ENCODE measurements around the gene UGT8.
"Not testable (repeated sequence)": the region's sequence is repeated elsewhere in the genome, so short reads cannot be mapped to it uniquely, and the experiment has no call there.

UGT8 gene

GRCh38 chr4:114607056-114607455, 8.4 kb downstream of the UGT8 start:
- DNase-seq: no peak

- DNase-seq: no peak
Measured at GRCh38 chr4:114613560-114613959, 15.0 kb downstream of the UGT8 start.

DNA sequence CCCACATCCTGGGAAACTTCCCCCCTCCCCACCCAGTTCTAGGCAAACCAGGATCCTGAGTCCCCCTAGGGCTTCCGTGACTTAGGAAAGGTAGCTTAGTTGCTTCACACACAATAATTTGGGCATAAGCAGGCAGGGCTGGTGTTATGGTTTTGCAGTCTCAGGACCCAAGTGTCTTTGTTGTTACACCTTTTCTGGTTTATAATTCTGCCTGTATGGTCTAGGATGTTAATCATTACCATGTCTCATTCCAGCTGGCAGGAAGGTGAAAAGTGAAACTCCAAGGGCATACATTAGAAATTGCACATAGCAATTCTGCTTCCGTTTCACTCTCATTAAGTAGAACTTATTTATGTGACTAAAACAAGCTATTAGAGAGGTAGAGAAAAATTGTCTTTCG, 16.8 kb downstream of the UGT8 start:
- no peak for DNase-seq

- DNase-seq: not testable (repeated sequence)
Measured at GRCh38 chr4:114616036-114616435, 17.4 kb downstream of the UGT8 start.

GRCh38 chr4:114626196-114626595, 27.6 kb downstream of the UGT8 start:
- DNase-seq: no peak

DNA sequence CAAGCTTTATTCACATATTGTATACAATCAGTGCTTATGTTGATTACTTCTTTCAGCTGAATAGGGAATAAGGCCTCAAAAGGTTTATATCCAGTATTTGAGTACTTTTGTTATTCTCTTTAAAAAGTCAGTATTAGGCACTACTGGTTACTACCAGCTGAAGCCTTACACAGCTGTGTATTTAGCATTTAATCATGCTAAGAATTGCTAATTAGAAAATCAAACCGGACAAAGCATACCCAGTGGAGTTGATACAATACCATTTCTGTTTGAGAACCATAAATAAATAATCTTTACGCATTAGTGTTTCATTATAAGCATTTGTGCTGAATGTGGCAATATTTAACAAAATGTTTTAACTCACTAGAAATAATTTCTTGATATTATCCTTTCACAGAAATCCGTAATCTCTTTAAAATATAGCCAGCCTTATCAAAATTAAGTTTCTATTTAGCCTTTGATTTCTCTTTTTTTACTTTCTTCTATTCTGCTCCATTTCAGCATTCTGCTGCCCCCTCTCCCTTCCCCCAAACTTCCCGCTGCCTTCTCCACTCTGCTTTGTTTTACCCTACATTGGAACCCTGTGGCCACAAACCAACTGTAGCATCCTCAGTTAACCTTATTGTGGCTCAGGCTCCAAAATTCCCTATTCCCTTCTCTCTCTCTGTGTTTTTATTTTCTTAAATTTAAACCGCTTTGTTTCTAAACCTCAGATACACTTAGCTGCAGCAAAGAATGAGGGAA, 37.8 kb downstream of the UGT8 start:
- DNase-seq: no peak

- no peak for DNase-seq
Measured at GRCh38 chr4:114642173-114642780, 43.7 kb downstream of the UGT8 start.

- no peak for DNase-seq
Measured at GRCh38 chr4:114649908-114650307, 51.3 kb downstream of the UGT8 start.

GRCh38 chr4:114653675-114654074, 55.1 kb downstream of the UGT8 start:
- no peak for DNase-seq

GRCh38 chr4:114654592-114654991, 56.0 kb downstream of the UGT8 start:
- no peak for DNase-seq

GRCh38 chr4:114658179-114658578, 59.6 kb downstream of the UGT8 start:
- DNase-seq: no peak

GRCh38 chr4:114658776-114659175, 60.2 kb downstream of the UGT8 start:
- no peak for DNase-seq

DNA sequence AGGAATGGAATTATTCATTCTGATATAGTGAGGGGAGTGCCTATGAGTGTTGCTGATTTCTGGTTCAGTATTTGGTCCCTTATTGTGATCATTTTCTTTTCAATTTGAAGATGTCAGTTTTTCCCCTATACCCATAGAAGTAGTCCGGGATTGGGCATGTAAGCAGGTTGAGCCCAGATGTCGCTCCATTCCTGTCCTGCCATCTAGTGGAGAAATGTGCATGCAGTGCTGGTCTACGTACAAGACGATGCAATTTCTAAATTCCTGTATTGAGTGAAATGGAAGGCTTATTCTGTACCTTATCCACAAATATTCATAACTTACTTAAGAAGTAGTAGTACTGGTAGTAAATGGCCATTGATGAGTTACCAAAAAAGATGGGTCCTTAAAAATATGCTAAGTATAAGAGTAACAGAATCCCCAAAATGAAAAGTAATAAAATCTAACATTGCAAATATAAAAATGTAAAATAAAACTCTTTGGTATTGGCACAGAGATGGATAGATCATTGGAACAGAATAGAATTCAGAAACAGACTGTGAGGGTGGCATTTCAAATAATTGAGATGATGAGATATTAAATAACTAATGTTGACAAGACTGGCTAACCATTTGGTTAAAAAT, 60.9 kb downstream of the UGT8 start:
- DNase-seq: peak; percentile 35

GRCh38 chr4:114663083-114663482, 64.5 kb downstream of the UGT8 start:
- DNase-seq: no peak

DNA sequence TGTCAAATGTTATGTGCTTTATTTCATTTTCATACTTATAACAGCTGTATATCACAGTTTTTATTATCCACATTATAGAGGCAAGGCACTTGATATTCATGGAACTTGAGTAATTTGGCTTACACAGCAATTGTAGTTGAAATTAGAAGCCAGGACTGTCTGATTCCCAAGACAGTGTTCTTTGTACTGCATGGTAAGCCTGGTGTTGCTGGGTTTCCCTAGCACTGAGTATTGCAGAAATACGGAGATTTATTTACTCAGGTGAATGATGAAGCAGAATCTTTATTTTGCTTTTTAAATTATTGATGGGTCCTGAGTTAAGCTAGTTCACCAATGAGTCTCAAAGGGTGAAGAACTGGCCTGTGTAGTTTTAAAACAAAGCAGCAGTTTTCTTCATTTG, 70.0 kb downstream of the UGT8 start:
- DNase-seq: no peak

GRCh38 chr4:114670733-114671132, 72.1 kb downstream of the UGT8 start:
- not testable (repeated sequence) for DNase-seq

GRCh38 chr4:114673306-114673705, 74.7 kb downstream of the UGT8 start:
- DNase-seq: no peak

DNA sequence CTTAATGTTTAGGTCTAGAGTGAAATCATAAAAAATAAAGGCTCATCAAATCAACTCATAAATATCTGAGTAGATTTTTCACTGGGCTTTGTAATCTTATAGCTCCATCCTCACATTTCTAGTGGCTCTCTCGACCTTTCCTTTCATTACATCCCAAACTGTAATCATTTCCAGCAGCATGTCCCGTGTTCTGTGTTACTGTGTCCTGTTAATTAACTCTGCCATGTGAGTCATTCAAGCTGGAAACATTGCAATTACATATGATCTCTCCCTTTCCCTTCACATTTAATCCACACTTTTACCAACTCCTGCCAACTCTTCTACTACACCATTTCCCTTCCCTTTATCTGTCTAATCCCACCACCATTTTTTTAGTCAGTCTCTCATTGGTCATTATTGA, 75.5 kb downstream of the UGT8 start:
- no peak for DNase-seq

DNA sequence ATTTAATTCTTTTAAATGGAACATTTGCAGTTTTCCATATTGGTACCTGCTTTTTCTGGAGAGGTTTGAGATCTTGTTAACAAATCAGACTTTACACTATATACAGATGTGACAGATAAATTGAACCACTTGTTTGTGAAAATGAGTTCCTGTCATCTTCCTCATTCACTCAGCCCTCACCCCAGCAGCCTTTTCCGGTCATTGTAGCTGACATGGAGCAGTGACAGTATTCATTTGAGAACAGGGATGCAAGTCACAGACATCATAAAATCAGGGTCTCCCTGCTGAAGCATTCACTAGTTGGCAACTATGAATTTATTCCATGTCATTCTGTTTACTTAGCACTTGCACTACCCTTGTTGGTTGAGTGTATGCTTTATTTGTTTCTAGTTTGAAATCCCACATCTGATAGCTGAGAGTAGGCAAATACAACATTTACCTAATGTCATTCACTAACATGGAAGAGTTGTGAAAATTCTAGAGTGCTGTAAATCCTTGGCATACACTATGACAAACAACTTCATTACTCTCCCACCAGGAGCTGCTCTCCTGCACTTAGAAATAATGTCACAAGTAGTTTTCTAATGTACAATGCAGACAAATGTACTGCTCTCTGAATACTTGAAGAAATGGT, 78.9 kb downstream of the UGT8 start:
- no peak for DNase-seq

DNA sequence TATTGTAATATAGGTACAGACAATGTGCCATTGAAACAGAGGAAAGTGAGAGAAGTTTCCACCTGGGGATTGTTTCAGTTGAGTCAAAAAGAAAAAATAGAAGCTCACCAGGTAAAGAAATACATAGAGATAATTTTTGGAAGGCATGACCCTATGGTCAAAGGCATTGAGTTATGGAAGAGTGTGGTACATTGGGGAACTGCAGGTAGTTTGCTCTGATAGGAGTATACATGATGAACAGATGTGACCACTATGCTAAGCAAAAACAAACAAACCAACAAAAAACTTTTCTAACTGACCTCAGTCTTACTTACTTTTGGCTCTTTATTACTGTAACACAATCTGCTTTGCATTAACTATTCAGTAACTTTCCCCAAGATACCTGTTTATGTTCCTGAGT, 85.9 kb downstream of the UGT8 start:
- DNase-seq: no peak

DNA sequence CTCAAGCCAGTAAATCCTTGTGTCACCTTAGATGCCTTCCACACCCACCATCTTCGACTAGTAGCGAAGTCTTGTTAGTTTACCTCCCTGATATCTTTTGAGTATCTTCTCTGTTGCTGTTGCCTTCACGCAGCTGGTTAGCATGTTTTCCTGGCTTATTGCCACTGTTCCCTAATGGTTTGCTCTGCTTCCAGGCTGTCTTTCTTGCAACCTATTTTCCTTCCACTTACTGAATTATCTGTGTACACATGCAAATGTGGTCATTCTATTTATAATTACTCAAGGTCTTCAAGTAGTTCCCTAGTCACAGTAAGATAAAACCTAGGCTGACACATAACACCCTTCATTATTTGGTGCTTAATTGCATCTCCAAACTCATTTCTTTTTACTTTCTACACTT, 89.5 kb downstream of the UGT8 start:
- DNase-seq: no peak

GRCh38 chr4:114690571-114690970, 92.0 kb downstream of the UGT8 start:
- no peak for DNase-seq

- DNase-seq: no peak
Measured at GRCh38 chr4:114691865-114692264, 93.3 kb downstream of the UGT8 start.

DNA sequence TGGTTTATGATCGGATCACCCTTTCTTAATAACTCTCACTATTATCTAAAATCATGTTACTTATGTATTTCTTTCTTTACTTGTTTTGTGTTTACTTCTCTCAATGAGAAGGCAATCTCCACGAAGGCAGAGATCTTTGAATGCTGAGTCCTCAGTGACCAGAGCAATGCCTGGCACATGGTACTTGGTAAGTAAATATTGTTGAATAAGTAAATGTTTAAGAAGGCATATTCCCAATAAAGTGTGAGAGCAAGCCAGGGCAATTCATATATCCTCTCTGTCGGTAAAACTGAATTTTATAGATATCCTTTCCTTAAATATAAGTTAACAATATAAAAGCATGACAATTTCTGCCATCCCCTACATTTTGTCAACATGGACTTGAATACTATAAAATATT, 94.4 kb downstream of the UGT8 start:
- no peak for DNase-seq

Measured in CD4-positive, alpha-beta T cell treated with Interleukin-12 subunit alpha and Interleukin-12 subunit beta, for 1 hour (primary cell).